ENCODE results near the gene GPR152. TPM values are rescaled to one million over a fixed set of nuclear protein-coding genes. Genes with fewer than 3 reads are reported as not detected.
A peak's percentile ranks its signal among the peaks of the same experiment; 100 is the strongest.

Gene GPR152
- polyA plus RNA-seq, 5 donors = not detected

- DNase-seq = no peak
Measured at GRCh38 chr11:67440229-67441097, 12.1 kb downstream of the GPR152 start.

GRCh38 chr11:67439321-67440228, 13.0 kb downstream of the GPR152 start:
- no peak for DNase-seq

DNA sequence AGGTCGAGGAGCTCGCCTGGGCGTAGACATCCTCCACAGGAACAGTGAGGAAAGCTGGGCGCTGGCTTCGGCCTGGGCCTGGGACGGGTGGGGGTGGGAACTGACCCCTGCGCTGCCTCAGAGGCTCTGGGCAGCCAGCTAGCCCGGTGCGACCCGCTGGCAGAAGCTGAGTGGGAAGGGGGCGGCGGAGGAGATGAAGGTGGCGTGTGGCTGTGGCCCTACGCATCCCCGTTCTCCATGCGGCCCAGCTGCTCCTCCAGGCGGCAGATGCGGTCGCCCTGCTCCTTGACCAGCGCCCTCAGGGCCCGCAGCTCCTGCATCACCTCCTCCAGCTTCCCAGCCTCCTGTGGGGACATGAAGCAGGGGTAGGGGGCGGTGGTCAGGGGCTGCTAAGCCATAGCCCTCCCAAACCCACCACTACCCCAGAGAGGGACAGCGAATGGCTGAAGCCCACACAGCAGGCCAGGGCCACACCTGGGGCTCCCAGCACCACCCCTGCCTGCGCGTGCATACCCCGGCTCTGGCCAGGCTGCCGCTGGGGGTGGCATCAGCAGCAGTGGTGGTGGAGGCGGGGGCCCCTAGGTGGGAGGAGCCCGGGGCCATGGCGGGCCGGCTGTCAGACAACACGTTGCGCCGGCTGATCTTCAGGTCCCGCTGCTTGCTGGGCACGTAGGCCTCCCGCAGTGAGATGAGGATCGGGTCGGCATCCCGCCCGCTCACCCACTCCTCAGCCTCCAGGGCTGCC, 14.2 kb downstream of the GPR152 start:
- DNase-seq = no peak

GRCh38 chr11:67437809-67438157, 14.7 kb downstream of the GPR152 start:
- DNase-seq = no peak

DNA sequence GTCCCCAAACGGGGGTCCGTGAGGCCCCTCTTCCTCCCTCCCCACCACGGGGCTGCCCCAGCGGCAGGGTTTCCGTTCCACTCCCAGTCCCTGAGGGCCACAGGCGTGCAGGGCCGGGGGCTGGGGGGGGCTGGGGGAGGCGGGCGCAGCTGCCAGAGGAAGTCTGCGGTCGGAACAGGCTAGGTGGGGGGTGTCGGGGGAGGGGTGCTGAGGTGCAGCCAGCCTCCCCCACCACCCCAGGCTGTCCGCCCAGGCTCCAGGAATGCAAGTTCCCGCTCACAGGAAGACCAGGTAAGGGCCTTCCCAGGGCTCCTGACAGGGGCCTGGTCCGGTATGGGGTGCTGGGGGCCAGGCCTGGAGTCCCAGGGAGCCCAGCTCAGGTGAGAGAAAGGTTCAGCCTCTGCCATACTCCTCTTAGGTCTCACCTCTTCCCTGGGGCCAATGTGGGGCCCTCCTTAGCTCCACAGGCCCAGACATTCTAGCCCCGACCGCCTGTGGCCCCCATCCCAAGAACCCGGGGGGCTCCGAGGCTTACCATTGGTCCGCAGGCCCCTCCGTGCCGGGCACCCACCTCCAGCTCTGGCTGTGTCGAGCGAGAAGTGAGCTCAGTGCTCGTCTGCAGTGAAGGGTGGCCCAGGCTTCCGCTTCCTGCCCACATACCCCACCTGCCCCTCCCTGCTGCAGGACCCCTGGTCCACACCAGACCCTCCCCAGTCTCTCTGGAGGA, 15.3 kb downstream of the GPR152 start, which contains the start of gene PTPRCAP:
Gene PTPRCAP, minus strand, starts transcription at position 601 of the 727 bp plus-strand sequence. Its CDS starts 63 bp downstream, at position 538.
- DNase-seq = no peak

- no peak for DNase-seq
Measured at GRCh38 chr11:67436459-67437081, 16.0 kb downstream of the GPR152 start.

- no peak for DNase-seq
Measured at GRCh38 chr11:67435727-67436458, 16.6 kb downstream of the GPR152 start.

DNA sequence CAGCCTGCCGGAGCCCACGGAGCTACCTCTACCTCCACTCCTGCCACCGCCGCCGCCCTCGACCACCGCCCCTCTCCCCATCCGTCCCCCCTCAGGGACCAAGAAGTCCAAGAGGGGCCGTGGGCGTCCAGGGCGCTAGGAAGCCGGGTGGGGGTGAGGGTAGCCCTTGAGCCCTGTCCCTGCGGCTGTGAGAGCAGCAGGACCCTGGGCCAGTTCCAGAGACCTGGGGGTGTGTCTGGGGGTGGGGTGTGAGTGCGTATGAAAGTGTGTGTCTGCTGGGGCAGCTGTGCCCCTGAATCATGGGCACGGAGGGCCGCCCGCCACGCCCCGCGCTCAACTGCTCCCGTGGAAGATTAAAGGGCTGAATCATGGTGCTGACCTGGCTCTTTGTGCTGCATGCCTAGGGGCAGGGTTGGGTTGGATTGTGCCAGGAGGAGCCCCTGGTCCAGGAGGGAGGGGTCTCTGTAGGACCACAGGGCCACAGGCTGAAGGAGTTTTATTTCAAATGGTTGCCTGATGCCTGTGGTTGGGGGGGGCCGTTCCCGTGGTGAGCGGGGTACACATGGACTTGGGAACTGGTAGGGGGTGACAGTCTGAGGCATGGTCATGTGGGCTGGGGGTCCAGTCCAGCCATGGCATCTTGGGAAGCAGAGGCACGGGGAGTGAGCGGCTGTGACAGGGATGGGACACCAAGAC, 17.4 kb downstream of the GPR152 start:
- DNase-seq = no peak

DNA sequence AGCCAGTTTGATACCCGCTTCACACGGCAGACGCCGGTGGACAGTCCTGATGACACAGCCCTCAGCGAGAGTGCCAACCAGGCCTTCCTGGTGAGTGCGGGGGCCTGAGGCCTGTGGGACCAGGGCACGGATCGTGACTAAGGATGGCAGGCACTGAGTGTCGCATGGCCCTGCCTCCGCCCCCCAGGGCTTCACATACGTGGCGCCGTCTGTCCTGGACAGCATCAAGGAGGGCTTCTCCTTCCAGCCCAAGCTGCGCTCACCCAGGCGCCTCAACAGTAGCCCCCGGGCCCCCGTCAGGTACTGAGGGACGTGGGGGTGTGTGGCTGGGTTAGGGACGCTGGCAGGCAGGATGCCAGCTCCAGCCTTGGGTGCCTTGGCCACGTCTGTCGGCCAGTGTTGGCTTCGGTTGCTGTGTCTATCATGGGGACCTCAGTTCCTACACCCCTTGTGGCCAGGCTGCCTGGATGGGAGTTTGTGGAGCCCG, 18.1 kb downstream of the GPR152 start:
- no peak for DNase-seq

GRCh38 chr11:67433536-67434394, 18.8 kb downstream of the GPR152 start:
- no peak for DNase-seq

- DNase-seq = no peak
Measured at GRCh38 chr11:67432655-67433349, 19.7 kb downstream of the GPR152 start.

- DNase-seq = no peak
Measured at GRCh38 chr11:67431346-67432249, 20.9 kb downstream of the GPR152 start.

- DNase-seq = no peak
Measured at GRCh38 chr11:67429722-67430121, 22.8 kb downstream of the GPR152 start.

DNA sequence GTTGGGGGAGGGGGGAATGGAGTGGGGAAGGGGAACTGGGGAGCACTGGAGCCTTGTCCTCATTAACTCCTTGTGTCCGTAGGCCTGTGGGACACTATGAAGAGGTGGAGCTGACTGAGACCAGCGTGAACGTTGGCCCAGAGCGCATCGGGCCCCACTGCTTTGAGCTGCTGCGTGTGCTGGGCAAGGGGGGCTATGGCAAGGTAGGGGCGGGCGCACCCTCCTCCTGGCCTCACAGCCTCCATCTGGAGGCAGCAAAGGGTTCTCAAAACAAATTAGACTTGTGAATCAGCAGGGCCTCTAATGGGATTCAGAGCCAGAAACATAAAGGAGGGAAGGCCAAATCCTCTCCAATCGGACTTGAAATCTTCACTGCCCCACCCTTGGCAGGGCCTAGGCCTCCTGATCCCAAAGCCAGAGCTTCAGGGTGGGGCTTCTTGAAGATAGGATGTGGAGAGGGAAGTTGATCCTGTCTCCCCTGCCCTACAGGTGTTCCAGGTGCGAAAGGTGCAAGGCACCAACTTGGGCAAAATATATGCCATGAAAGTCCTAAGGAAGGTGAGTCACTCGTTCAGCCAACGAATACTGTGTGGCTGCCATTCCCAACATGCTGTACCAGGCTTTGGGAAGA, 23.4 kb downstream of the GPR152 start:
- DNase-seq = no peak

DNA sequence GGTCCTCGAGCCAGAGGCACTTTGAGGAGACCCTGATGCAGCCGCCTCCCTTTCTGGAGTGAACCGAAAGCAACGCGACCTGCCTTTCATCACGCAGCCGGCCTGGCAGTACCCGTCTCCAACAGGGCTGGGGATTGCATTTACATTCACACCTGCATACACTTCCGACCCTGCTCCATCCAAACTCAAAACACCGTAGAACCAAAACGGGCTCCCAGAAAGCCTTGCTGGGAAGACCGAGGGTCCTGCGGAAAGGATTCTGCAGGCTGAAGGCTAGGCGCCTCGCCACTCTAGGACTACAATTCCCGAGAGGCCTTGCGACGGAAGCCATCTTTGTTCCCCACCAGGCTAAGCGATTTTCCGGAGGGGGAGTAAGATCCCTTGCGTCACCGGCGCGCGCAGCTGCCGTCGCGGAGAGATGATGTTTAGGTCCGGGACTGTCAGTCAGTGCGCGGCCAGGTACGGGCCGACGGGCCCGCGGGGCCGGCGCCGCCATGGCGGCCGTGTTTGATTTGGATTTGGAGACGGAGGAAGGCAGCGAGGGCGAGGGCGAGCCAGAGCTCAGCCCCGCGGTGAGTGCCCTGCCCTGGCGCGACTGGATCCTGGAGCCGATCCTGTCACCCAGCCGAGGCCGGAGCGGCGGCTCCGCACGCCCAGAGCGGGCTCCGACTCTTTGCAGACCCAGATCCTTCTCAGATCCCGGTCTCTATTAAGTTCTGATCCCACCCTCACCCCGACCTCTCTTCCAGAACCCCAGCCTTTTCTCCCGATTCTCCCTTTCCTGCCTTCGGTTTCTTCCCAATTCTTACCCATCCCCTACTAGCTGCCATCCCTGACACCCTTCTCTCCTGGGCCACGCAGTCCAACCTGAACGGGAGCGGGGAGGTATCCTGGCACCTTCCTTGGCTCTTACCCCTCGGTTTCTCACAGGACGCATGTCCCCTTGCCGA, 24.2 kb downstream of the GPR152 start, which contains the start of gene RPS6KB2:
Gene RPS6KB2, plus strand, starts transcription at position 443 of the 950 bp plus-strand sequence. Its CDS starts 52 bp downstream, at position 495.
- peak; percentile 96 to 97 for DNase-seq
